Endothelial cell (in vitro differentiated cells): ENCODE data around the gene TMEM229B. TPM values are rescaled to one million over a fixed set of nuclear protein-coding genes. Genes with fewer than 3 reads are reported as not detected.
"Not testable (repeated sequence)": the region's sequence is repeated elsewhere in the genome, so short reads cannot be mapped to it uniquely, and the experiment has no call there.

Experiments used
- DNase-seq: peaks from one replicate; pipeline ENCODE4 v3.0.0; 2021; ENCODE audit warnings: low spot score
- H3K27ac Mint-ChIP-seq: one replicate; pipeline ENCODE4 v1.8.0; 2021; ENCODE audit warnings: mixed read lengths, inconsistent platforms; ENCODE audit not compliant: unreplicated experiment
- H3K27me3 Mint-ChIP-seq: one replicate; pipeline ENCODE4 v1.8.0; 2021; ENCODE audit warnings: mild to moderate bottlenecking, moderate library complexity, mixed read lengths, inconsistent platforms; ENCODE audit not compliant: unreplicated experiment
- H3K36me3 Mint-ChIP-seq: one replicate; pipeline ENCODE4 v1.8.0; 2021; ENCODE audit warnings: mild to moderate bottlenecking, low read depth, mixed read lengths, inconsistent platforms; ENCODE audit not compliant: unreplicated experiment
- H3K4me1 Mint-ChIP-seq: one replicate; pipeline ENCODE4 v1.8.0; 2021; ENCODE audit warnings: mild to moderate bottlenecking, mixed read lengths, inconsistent platforms; ENCODE audit not compliant: unreplicated experiment
- H3K4me3 Mint-ChIP-seq: one replicate; pipeline ENCODE4 v1.8.0; 2021; ENCODE audit warnings: mild to moderate bottlenecking, mixed read lengths, inconsistent platforms; ENCODE audit not compliant: unreplicated experiment
- H3K9me3 Mint-ChIP-seq: one replicate; pipeline ENCODE4 v1.8.0; 2021; ENCODE audit warnings: mixed read lengths, inconsistent platforms; ENCODE audit not compliant: unreplicated experiment
- CTCF ChIP-seq: fragments of 200-600 bp; sonication (generic); IDR thresholded peaks from one replicate; pipeline ENCODE4 v1.5.0; 2021; ENCODE audit warnings: antibody characterized with exemption; ENCODE audit not compliant: unreplicated experiment
- total RNA-seq: library from RNA; stranded (reverse); fragmentation: NEBNext Ultra II Directional; extraction: Animal tissue kit (Norgen Biotek cat#: 25700); gene quantifications from one replicate; pipeline ENCODE4 v1.2.1, GENCODE V29; 2021; ENCODE audit not compliant: unreplicated experiment

The TMEM229B gene
- total RNA-seq, 1 donor from 2014 or later: 0.08 TPM

- H3K36me3 Mint-ChIP-seq: no peaks in the 10 kb centered on the region
- no peaks in the 10 kb centered on the region for H3K9me3 Mint-ChIP-seq
- peaks cover 2% of the 10 kb centered on the region for H3K27me3 Mint-ChIP-seq
- H3K27ac Mint-ChIP-seq: no peak overlapping the region
- H3K4me3 Mint-ChIP-seq: no peak overlapping the region
- no peak for DNase-seq
- no peaks in the 10 kb centered on the region for H3K4me1 Mint-ChIP-seq
- no peak for TF ChIP-seq CTCF
These were observed 31.8 kb downstream of the TMEM229B start for GRCh38 chr14:67456732-67457131.

DNA sequence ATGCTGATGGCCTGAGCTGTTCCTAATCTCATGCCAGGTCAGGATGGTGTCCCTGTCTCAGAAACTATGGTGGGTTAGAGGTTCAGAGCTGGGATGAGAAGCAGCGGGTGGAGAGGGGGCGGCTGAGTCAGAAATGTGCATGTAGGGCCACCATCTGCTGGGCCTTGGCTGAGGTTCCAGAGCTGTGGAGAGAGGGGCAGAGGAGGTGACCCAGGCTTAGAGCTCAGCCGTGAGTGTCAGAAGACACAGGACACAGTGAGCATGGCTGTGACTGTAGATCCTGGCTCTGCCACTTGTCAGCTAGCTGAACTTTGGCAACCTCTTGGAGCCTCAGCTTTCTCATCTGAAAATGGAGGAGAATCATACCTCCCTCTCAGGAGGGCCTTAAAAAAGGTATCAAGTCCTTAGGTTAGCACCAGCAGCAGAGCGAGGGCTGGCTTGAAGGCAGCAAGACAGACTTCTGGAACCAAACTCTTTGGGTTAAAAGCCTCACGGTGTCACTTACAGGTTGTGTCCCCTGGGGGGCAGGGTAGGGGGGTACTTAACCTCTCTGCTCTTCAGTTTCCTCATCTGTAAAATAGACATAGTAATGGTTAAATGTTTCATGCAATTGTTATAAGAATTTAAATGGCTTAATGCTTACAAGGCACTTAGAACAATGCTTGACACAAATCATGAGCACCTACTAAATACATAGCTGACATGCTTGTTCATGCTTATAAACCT, 34.8 kb downstream of the TMEM229B start:
- no peaks in the 10 kb centered on the region for H3K9me3 Mint-ChIP-seq
- no peak overlapping the region for H3K4me3 Mint-ChIP-seq
- H3K4me1 Mint-ChIP-seq: no peaks in the 10 kb centered on the region
- H3K36me3 Mint-ChIP-seq: peaks cover 4% of the 10 kb centered on the region
- no peak for DNase-seq
- peaks cover 1% of the 10 kb centered on the region for H3K27me3 Mint-ChIP-seq
- no peak for TF ChIP-seq CTCF
- no peak overlapping the region for H3K27ac Mint-ChIP-seq

DNA sequence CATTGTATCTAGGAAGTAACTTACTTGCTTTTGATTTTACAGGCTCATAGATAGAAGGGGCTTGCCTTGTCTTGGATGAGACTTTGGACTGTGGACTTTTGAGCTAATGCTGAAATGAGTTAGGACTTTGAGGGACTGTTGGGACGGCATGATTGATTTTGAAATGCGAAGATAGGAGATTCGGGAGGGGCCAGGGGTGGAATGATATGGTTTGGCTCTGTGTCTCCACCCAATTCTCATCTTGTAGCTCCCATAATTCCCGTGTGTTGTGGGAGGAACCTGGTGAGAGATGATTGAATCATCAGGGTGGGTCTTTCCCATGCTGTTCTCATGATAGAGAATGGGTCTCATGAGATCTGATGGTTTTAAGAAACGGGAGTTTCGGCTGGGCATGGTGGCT, 36.9 kb downstream of the TMEM229B start:
- H3K9me3 Mint-ChIP-seq, H3K27me3 Mint-ChIP-seq, DNase-seq, H3K4me1 Mint-ChIP-seq, H3K36me3 Mint-ChIP-seq, H3K4me3 Mint-ChIP-seq, H3K27ac Mint-ChIP-seq: not testable (repeated sequence)

- Mint-ChIP-seq H3K27me3 (peaks cover 1% of the 10 kb centered on the region), H3K27ac (no peak overlapping the region), H3K4me1 (peaks cover 4% of the 10 kb centered on the region), H3K36me3 (peaks cover 4% of the 10 kb centered on the region), H3K4me3 (no peak overlapping the region), H3K9me3 (no peaks in the 10 kb centered on the region)
- TF ChIP-seq CTCF: no peak
- no peak for DNase-seq
These were observed 39.4 kb downstream of the TMEM229B start for GRCh38 chr14:67449096-67449495.

DNA sequence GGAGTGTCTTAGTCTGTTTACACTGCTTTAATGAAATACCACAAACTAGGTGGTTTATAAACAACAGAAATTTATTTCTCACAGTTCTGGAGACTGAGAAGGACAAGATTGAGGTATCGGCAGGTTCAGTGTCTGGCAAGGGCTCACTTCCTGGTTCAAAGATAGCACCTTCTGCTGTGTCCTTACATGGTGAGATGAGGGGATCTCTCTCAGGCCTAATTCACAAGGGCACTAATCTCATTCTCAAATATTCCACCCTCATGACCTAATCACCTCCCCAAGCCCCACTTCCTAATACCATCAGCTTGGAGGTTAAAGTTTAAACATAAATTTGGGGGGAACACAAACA, 41.5 kb downstream of the TMEM229B start:
- no peak for TF ChIP-seq CTCF
- Mint-ChIP-seq H3K4me1 (peaks cover 12% of the 10 kb centered on the region), H3K4me3 (no peak overlapping the region)

More for the DNA sequence above, 41.5 kb downstream of the TMEM229B start:
- no peaks in the 10 kb centered on the region for H3K9me3 Mint-ChIP-seq
- DNase-seq: no peak
- H3K36me3 Mint-ChIP-seq: peaks cover 4% of the 10 kb centered on the region
- H3K27me3 Mint-ChIP-seq: peaks cover 5% of the 10 kb centered on the region
- H3K27ac Mint-ChIP-seq: no peak overlapping the region
